ENCODE measurements around the gene INSIG2. TPM values are rescaled to one million over a fixed set of nuclear protein-coding genes. Genes with fewer than 3 reads are reported as not detected.

The INSIG2 gene
- total and polyA plus RNA-seq, 2 of the 8 experiments (the other 6 are each of a cell fraction or from before 2014, with no cell fraction given), result 7.0 to 11.2 TPM

GRCh38 chr2:118105497-118105896 is 17.2 kb downstream of the INSIG2 start:
- no peak overlapping the region for H3K9ac ChIP-seq (replicated peaks in 1 of 4; ENCODE audit: extremely low read depth in 1 of 4, low read depth in 3 of 4, low read length in 3 of 4)
- H3K79me1 ChIP-seq (ENCODE audit: low read depth, low read length), result no peaks in the 10 kb centered on the region
- H3K4ac ChIP-seq (replicated peaks; ENCODE audit: insufficient read length, low read depth, low read length), result no peak overlapping the region
- no peak overlapping the region for H2BK5ac ChIP-seq (ENCODE audit: low read depth, low read length)
- H3K14ac ChIP-seq (ENCODE audit: insufficient read length), result no peak overlapping the region
- no peak overlapping the region for H4K8ac ChIP-seq (ENCODE audit: extremely low read depth, insufficient read depth, low read length)
- no peak overlapping the region for H3K23ac ChIP-seq (ENCODE audit: insufficient read length)
- H3K56ac ChIP-seq (replicated peaks; ENCODE audit: insufficient read length, low read depth, low read length), result no peak overlapping the region
- no peaks in the 10 kb centered on the region for H3K9me3 ChIP-seq (ENCODE audit: insufficient read depth in 2 of 2, low read depth in 1 of 2, low read length in 1 of 2)
- no peaks in the 10 kb centered on the region for H4K20me1 ChIP-seq (replicated peaks in 1 of 2; ENCODE audit: control insufficient read depth in 1 of 2, insufficient read depth in 2 of 2, low read length in 2 of 2)
- no peak overlapping the region for H2BK120ac ChIP-seq (replicated peaks; ENCODE audit: low read depth, low read length)
- DNase-seq (ENCODE audit: low read depth in 1 of 2, low spot score in 2 of 2), result no peak
- H3K23me2 ChIP-seq (ENCODE audit: low read depth, low read length), result no peaks in the 10 kb centered on the region
- no peak overlapping the region for H2BK20ac ChIP-seq (ENCODE audit: low read length)
- H2BK12ac ChIP-seq (ENCODE audit: low read depth, low read length), result no peak overlapping the region
- H3K4me2 ChIP-seq (ENCODE audit: insufficient read depth in 1 of 2, low read depth in 2 of 2, low read length in 2 of 2), result no peak overlapping the region
- FAIRE-seq, result no peak
- no peak overlapping the region for H4K91ac ChIP-seq (replicated peaks; ENCODE audit: insufficient read length, low read length)
- H2BK15ac ChIP-seq (ENCODE audit: low read length), result no peak overlapping the region
- no peak overlapping the region for H3K27ac ChIP-seq (ENCODE audit: low read depth, low read length)
- H3K4me1 ChIP-seq (replicated peaks in 1 of 4; ENCODE audit: control insufficient read depth in 3 of 4, insufficient read depth in 4 of 4, low read length in 3 of 4), result no peaks in the 10 kb centered on the region
- TF ChIP-seq SIRT6 (IDR thresholded peaks at IDR 0.05; ENCODE audit: low read length) (no peak), POLR2A (IDR thresholded peaks at IDR 0.05; ENCODE audit: control extremely low read depth in 1 of 2, low read depth in 2 of 2, low read length in 2 of 2) (no peak), NANOG (IDR thresholded peaks at IDR 0.05; ENCODE audit: insufficient read depth, low read depth, low read length, poor library complexity, severe bottlenecking) (no peak), TCF12 (IDR thresholded peaks at IDR 0.05; ENCODE audit: low read depth, low read length) (no peak), EP300 (IDR thresholded peaks at IDR 0.05; ENCODE audit: borderline replicate concordance in 1 of 2, low read depth in 2 of 2, low read length in 2 of 2) (no peak), CEBPB (IDR thresholded peaks at IDR 0.05; ENCODE audit: low read depth, low read length) (no peak), RNF2 (IDR thresholded peaks at IDR 0.05; ENCODE audit: borderline replicate concordance, low read depth, low read length, missing control alignments, poor library complexity, severe bottlenecking) (no peak)
- ChIA-PET CTCF (ENCODE audit: partially characterized antibody) (interaction anchor here (1.1 kb wide), 1 partner anchor 97 kb away, joined by 5 read pairs; no protein-coding TSS in a partner anchor), POLR2A (ENCODE audit: partially characterized antibody) (interaction anchor here (1.0 to 1.2 kb wide), 2 partner anchors 10 to 15 kb away, joined by 3 read pairs; no protein-coding TSS in a partner anchor)
- no peaks in the 10 kb centered on the region for H3K79me2 ChIP-seq (ENCODE audit: control insufficient read depth in 1 of 2, insufficient read depth in 2 of 2, low read length in 2 of 2)
- no peaks in the 10 kb centered on the region for H3K27me3 ChIP-seq (replicated peaks in 1 of 4; ENCODE audit: control insufficient read depth in 3 of 4, extremely low read depth in 1 of 4, insufficient read depth in 3 of 4, low read length in 3 of 4)
- no peak overlapping the region for H2AK5ac ChIP-seq (ENCODE audit: low read depth, low read length)
- H4K5ac ChIP-seq (ENCODE audit: insufficient read length, low read depth, low read length), result no peak overlapping the region
- WGBS, 2 experiments (ENCODE audit: extremely low coverage in 1 of 2, insufficient coverage in 1 of 2, insufficient read length in 1 of 2, insufficient replicate concordance in 2 of 2, low coverage in 1 of 2, low lambda C conversion rate in 2 of 2, missing lambda C conversion rate in 1 of 2), result 89% methylated on average over 4 of the region's 4 CpGs; no CpG with 5 or more reads in 1 of the 2 experiments
- no peak overlapping the region for H2AFZ ChIP-seq (ENCODE audit: low read length)
- H3K4me3 ChIP-seq (ENCODE audit: extremely low read depth in 1 of 4, insufficient read depth in 2 of 4, low read depth in 3 of 4, low read length in 4 of 4), result no peak overlapping the region
- H3K18ac ChIP-seq (ENCODE audit: extremely low read depth, low read length), result no peak overlapping the region
- peaks cover 0 to 19% (median 3%) of the 10 kb centered on the region in 4 experiments; a peak in 5 of 8 replicates for H3K36me3 ChIP-seq (ENCODE audit: control insufficient read depth in 2 of 4, insufficient read depth in 4 of 4, low read length in 3 of 4)
